GM10847 (cell line): Measurements from ENCODE around the gene ZMIZ1.

ENCODE experiments used
- POLR2A ChIP-seq: IDR thresholded peaks from 2 replicates; pipeline ENCODE4 v1.6.1; 2011; ENCODE audit not compliant: insufficient read length; ENCODE audit errors: extremely low read depth

The ZMIZ1 gene

GRCh38 chr10:79300711-79301110 lies 231.9 kb downstream of the ZMIZ1 start:
- TF ChIP-seq POLR2A, result no peak

DNA sequence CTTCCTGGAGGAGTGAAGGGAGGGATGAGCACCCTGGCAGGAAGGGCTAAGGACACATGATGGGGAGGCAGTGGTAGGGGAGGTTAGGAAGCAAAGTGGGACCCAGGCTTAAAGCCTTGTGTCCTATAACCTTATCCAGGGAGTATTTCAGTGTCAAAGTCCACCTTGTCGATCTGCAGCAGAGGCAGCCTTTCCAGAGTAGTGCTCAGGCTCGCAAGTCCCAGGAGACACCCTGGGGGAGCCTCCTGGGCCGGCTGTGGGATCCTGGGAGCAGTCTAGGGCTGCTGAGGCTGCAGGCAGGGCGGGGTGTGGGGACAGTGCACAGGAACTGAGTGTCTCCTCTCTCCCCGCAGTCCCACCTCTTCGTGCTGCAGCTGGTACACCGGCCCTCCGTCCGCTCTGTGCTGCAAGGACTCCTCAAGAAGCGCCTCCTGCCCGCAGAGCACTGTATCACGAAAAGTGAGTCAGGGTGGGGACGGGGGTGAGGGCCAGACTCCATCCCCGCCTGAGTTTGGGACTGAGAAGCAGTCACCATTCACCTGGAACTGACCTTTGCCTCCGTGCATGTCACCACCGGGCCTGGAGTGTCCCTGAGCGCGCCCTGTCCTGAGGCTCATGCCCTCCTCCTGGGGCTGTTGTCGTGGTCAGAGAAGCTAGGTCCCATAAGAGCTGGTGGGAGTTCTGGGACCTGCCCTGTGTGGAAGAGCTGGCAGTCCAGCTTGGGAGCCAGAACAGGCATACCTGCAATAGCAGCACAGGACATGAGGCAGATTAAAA lies 233.2 kb downstream of the ZMIZ1 start:
- TF ChIP-seq POLR2A, result no peak

DNA sequence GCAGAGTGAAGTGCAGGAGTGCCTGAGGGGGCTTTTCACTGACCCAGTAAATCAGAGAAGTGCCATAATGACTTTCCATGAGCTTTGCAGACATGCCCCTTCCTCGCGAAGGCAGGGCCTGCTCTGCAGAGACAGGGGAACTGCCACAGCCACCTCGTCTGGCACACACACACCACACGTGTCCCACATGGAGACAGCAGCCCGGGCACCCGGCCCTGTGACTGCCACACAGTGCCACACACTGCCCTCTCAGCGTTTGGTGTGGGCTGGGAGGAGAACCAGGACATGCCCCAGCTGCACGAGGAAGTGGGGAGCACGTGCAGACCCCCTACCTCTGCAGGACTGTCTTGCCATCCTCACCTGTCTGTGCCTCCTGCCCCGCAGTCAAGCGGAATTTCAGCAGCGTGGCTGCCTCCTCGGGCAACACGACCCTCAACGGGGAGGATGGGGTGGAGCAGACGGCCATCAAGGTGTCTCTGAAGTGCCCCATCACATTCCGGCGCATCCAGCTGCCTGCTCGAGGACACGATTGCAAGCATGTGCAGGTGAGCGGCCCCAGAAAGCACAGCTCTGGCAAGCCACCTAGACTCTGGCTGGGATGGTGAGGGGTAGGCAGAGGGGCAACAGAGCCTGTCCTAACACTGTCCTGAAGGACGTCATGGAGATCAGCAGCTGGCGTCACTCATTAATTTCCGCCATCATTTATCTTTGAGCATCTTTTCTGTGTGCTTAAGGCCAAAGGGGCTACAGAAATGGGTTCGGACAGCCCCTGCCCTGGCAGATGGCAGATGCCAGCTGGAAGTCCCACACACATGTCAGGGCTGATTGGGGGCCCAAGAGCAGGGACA lies 235.1 kb downstream of the ZMIZ1 start:
- TF ChIP-seq POLR2A, result no peak

DNA sequence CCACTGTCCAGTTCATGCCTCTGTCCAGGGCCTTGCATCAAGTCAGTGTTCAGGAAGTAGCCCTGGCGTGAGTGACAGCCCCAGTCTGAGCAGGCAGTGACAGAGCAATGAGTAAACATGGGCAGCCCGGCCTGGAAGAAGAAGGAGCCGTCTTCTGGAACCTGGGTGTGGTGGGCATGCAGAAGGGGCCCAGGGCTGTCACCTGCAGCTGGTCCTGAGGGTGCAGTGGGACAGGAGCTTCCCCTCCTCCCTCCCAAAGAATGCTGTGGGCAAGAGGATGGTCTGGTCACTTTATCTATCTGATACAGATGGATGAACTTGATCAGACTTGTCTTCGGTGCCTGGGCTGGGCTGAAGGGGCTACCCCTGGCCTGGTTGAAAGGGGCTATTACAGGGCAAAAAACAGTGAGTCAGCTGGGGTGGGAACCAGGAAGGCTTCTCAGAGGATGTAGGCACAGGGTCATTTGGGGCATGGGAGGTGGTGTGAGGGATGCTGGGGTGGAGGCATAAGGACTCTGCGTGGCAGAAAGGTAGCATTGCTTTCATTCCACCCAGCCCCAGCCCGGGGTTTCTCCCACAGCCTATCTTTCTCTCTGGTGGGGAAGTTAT lies 235.8 kb downstream of the ZMIZ1 start:
- TF ChIP-seq POLR2A, result no peak

DNA sequence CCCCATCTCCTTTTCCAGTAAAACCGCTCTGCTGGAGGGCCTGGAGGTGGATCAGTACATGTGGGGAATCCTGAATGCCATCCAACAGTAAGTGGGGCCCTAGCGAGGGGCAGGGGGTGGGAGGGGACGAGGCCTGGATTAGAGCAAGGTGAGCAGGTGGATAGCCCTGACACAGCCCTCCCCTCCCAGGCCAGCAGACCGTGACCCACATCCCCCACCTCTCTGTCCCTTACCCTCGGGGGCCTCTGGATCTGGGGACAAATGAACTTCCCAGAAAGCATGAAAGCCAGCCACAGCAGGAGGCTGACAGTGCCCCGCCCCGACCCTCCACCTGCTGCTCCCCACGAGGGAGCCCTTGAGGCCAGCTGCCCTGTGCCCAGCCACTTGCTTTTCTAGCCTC lies 236.7 kb downstream of the ZMIZ1 start:
- no peak for TF ChIP-seq POLR2A

DNA sequence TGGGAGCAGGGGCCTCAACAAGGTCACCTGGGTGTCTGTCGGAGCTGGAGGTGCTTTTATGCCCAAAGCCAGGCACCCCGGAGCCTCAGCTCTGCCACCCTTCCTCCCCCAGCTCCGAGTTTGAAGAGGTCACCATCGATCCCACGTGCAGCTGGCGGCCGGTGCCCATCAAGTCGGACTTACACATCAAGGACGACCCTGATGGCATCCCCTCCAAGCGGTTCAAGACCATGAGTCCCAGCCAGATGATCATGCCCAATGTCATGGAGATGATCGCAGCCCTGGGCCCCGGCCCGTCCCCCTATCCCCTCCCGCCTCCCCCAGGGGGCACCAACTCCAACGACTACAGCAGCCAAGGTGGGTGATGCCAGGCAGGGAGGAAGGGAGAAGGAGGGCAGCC lies 237.2 kb downstream of the ZMIZ1 start:
- no peak for TF ChIP-seq POLR2A

GRCh38 chr10:79306644-79307220 lies 238.0 kb downstream of the ZMIZ1 start:
- no peak for TF ChIP-seq POLR2A

DNA sequence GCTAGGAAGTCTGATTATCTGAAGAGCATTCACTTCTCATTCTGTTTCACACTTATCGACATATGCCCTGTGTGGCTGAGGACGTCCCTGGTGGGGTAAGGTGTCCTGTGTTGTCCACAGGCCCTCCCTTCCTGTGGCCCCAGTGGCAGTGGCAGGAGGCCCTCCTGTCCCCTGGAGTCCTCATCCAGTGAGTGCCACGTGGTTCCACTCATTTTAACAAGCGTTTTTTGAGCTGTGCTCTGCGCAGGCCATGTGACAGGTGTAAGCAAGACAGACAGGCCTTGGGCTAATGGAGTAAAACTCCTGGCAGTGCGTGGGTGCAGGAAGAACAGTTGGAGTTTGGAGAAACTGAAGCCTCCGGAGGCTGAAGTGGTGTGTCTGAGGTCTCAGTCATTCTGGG lies 239.2 kb downstream of the ZMIZ1 start:
- TF ChIP-seq POLR2A, result no peak

DNA sequence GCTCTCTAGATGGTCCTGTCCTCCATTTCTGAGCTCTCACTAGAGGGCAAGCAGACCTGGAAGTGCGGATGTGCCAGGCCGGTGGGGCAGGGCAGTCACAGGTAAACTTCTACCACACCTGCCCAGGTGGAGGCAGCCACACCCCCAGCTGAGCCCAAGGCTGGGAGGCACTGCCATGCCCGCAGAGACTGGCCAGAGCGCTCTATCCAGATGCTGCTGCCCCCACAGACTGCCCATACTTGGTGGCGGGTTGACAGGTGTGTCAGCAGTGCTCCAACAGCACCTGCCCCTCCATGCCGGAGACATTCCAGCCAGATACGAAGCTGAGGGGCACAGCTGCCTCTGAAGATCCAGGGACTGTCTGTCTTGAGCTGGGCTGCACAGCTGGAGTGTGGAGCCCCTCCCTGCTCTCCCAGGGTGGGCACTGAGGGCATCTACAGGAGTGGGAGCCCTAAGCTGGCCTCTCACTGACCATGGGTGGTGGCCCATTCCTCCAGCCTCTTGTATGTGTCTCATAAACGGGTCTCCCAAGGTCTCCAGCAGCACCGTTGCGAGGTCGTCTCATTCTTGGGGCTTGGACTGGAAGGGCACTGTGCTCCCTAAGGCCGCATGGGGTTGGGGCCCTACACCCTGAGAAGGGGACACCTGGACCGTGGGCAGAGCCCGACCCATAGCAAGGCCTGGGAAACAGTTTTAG lies 240.4 kb downstream of the ZMIZ1 start:
- no peak for TF ChIP-seq POLR2A

DNA sequence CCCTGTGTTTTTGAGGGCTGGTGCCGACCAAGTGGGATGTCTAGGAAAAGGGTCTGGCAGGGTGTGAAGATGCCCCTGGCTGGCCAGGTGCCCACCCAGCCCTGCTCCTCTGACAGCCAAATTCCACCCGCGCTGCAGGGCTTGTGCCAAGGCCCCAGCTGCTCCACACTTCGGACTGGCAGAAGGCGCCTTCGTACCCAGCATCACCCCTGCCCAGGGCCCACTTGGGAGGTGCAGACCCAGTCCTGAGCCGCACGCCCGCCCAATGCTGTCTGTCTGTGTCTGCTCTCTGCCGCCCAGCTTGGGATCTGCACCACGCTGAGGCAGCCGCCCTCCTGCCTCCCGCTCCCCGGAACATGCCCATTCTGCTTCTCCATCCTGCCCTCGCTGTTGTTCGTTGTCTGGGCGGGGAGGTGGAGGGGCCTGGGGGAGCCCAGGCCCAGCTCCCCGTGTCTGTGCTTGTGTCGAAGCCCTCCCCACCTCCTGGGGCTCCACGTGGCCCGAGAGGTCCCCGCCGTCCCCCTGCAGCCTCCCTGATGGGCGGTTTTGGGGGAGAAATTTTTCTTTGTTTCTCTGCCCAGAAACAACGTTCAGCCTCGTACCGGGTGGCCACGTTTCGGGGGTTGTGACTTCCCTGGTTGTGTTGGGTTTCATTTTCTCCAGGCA lies 241.6 kb downstream of the ZMIZ1 start:
- no peak for TF ChIP-seq POLR2A

DNA sequence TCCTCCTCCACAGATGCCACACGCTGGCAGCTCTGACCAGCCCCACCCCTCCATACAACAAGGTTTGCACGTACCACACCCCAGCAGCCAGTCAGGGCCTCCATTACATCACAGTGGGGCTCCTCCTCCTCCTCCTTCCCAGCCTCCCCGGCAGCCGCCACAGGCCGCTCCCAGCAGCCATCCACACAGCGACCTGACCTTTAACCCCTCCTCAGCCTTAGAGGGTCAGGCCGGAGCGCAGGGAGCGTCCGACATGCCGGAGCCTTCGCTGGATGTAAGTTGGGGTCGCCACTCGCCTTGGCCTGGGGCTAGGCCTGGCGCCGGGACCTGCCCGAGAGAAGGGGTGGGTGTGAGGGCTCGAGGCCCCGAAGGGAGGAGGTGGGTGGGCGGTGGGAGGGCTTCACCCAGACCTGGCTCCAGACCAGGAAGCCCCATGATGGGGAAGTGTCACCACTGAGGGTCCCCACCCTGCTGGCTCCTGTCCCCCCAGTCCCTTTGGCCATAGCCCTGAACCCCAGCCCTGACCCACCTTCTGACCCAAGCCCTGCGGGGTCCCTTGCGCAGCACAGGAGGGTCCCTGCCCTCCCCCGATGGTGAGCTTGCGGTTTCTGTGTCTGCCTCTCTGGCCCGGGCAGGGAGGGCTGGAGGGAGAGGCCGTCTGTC lies 242.3 kb downstream of the ZMIZ1 start:
- no peak for TF ChIP-seq POLR2A

GRCh38 chr10:79311581-79312407 lies 243.0 kb downstream of the ZMIZ1 start:
- TF ChIP-seq POLR2A, result no peak

GRCh38 chr10:79312601-79313187 lies 243.9 kb downstream of the ZMIZ1 start:
- TF ChIP-seq POLR2A, result no peak
